Omental fat pad (tissue), 4 donors: ENCODE measurements around the gene CNTN2. TPM values are rescaled to one million over a fixed set of nuclear protein-coding genes. Genes with fewer than 3 reads are reported as not detected.

Experiments used
- ATAC-seq: fragments of 150-250 bp; one replicate; pipeline ENCODE4 v1.9.1; 2016; ENCODE audit warnings: mild to moderate bottlenecking, moderate library complexity; ENCODE audit not compliant: low FRiP score
- DNase-seq: peaks from one replicate; pipeline ENCODE4 v3.0.0-alpha.2; 2019; ENCODE audit warnings: low spot score
- CTCF ChIP-seq, 3 donors: fragments of 450-650 bp; IDR thresholded peaks; one replicate each; pipeline ENCODE4 v1.5.1; 2016 to 2017; ENCODE audit warnings: antibody characterized with exemption in 3 of 3, mild to moderate bottlenecking in 3 of 3, moderate library complexity in 2 of 3
- total RNA-seq, 4 donors: library from RNA; depleted of rRNA; stranded (reverse); fragments of >200 nt; gene quantifications; one replicate each; pipeline ENCODE4 v1.1.0, GENCODE V29; 2016

CNTN2 gene
- total RNA-seq, 4 donors from 2014 or later = 0.47 TPM; not detected in 3

GRCh38 chr1:205124726-205125125 lies 81.7 kb downstream of the CNTN2 start:
- ATAC-seq = no peak
- no peak for TF ChIP-seq CTCF (IDR thresholded peaks at IDR 0.05)
- DNase-seq = no peak

GRCh38 chr1:205127646-205128045 lies 84.6 kb downstream of the CNTN2 start:
- DNase-seq = no peak
- ATAC-seq = no peak
- TF ChIP-seq CTCF (IDR thresholded peaks at IDR 0.05) = no peak

Other genes with a start within 250 kb of the CNTN2 start
- gene NFASC, start 172.3 kb upstream of the CNTN2 start, total RNA-seq = 10 to 100 TPM; 10.3 to 18.4 (median 10.9) TPM
- gene TMEM81, start 41.2 kb downstream of the CNTN2 start, total RNA-seq = 1 to 10 TPM; 1.6 to 3.2 (median 2.3) TPM
- gene RBBP5, start 78.8 kb downstream of the CNTN2 start, total RNA-seq = 10 to 100 TPM; 11.9 to 15.6 (median 12.8) TPM
- 10 to 100 TPM in 3 of 4 donors, 1 to 10 TPM in 1; 7.6 to 13.0 (median 11.4) TPM for gene DSTYK, start 168.5 kb downstream of the CNTN2 start, total RNA-seq
- 1 to 10 TPM in 3 of 4 donors, under 1 TPM in 1; 0.96 to 4.9 (median 2.2) TPM for gene TMCC2, start 184.7 kb downstream of the CNTN2 start, total RNA-seq